H9 (cell line): ENCODE data around the gene POLA1. TPM values are rescaled to one million over a fixed set of nuclear protein-coding genes. Genes with fewer than 3 reads are reported as not detected.

Source experiments
- DNase-seq: peaks from one replicate; pipeline ENCODE4 v3.0.0-alpha.2; 2017
- H2AFZ ChIP-seq: one replicate; pipeline ENCODE4 v1.6.1; 2013; ENCODE audit warnings: mild to moderate bottlenecking, low read length, control low read depth, moderate library complexity
- H2AK5ac ChIP-seq: 2 replicates; pipeline ENCODE4 v1.6.1; 2013; ENCODE audit warnings: low read length, control low read depth, mixed read lengths; ENCODE audit not compliant: insufficient read length
- H2BK120ac ChIP-seq: one replicate; pipeline ENCODE4 v1.6.1; 2013; ENCODE audit warnings: low read depth, mild to moderate bottlenecking, low read length, control low read depth, inconsistent platforms; ENCODE audit not compliant: poor library complexity, severe bottlenecking
- H2BK12ac ChIP-seq: 2 replicates; pipeline ENCODE4 v1.6.1; 2013; ENCODE audit warnings: low read length, control low read depth, mixed read lengths, low read depth; ENCODE audit not compliant: insufficient read length
- H2BK15ac ChIP-seq: 2 replicates; pipeline ENCODE4 v1.6.1; 2013; ENCODE audit warnings: low read depth, low read length, control low read depth
- H2BK20ac ChIP-seq: one replicate; pipeline ENCODE4 v1.6.1; 2013; ENCODE audit warnings: low read depth, mild to moderate bottlenecking, low read length, control low read depth, inconsistent platforms; ENCODE audit not compliant: poor library complexity, severe bottlenecking
- H2BK5ac ChIP-seq: 2 replicates; pipeline ENCODE4 v1.6.1; 2013; ENCODE audit warnings: low read length, control low read depth, mixed read lengths; ENCODE audit not compliant: insufficient read length
- H3K14ac ChIP-seq: 2 replicates; pipeline ENCODE4 v1.6.1; 2013; ENCODE audit warnings: low read length, control low read depth; ENCODE audit not compliant: insufficient read depth
- H3K18ac ChIP-seq: 2 replicates; pipeline ENCODE4 v1.6.1; 2013; ENCODE audit warnings: low read depth, mild to moderate bottlenecking, mixed read lengths, low read length, control low read depth; ENCODE audit not compliant: insufficient read length
- H3K23ac ChIP-seq: 2 replicates; pipeline ENCODE4 v1.6.1; 2013; ENCODE audit warnings: low read length, control low read depth, mixed read lengths, low read depth; ENCODE audit not compliant: insufficient read length
- H3K23me2 ChIP-seq: 2 replicates; pipeline ENCODE4 v1.6.1; 2013; ENCODE audit warnings: low read depth, mild to moderate bottlenecking, mixed read lengths, low read length, control low read depth; ENCODE audit not compliant: insufficient read length, poor library complexity, severe bottlenecking
- H3K27ac ChIP-seq: 2 replicates; pipeline ENCODE4 v1.5.1; 2013; ENCODE audit warnings: low read length, control low read depth, mixed read lengths, low read depth; ENCODE audit not compliant: insufficient read length
- H3K27me3 ChIP-seq: 2 replicates; pipeline ENCODE4 v1.6.1; 2013; ENCODE audit warnings: low read length, control low read depth, inconsistent platforms; ENCODE audit not compliant: insufficient read depth
- H3K4ac ChIP-seq: 2 replicates; pipeline ENCODE4 v1.6.1; 2013; ENCODE audit warnings: low read depth, mild to moderate bottlenecking, control low read depth, inconsistent platforms, low read length, moderate library complexity
- H3K4me1 ChIP-seq: 2 replicates; pipeline ENCODE4 v1.6.1; 2013; ENCODE audit warnings: low read length, control low read depth, inconsistent platforms; ENCODE audit not compliant: insufficient read depth
- H3K4me2 ChIP-seq: 2 replicates; pipeline ENCODE4 v1.6.1; 2013; ENCODE audit warnings: low read length, control low read depth, mixed read lengths; ENCODE audit not compliant: insufficient read length, insufficient read depth
- H3K56ac ChIP-seq: 2 replicates; pipeline ENCODE4 v1.6.1; 2013; ENCODE audit warnings: low read depth, mild to moderate bottlenecking, mixed read lengths, low read length, control low read depth; ENCODE audit not compliant: insufficient read length
- H3K79me1 ChIP-seq: 2 replicates; pipeline ENCODE4 v1.6.1; 2013; ENCODE audit warnings: low read depth, mild to moderate bottlenecking, moderate library complexity, low read length, control low read depth, inconsistent platforms; ENCODE audit not compliant: insufficient read depth, poor library complexity, severe bottlenecking
- H3K79me2 ChIP-seq: 2 replicates; pipeline ENCODE4 v1.6.1; 2013; ENCODE audit warnings: low read length, control low read depth, inconsistent platforms; ENCODE audit not compliant: insufficient read depth
- H3K9ac ChIP-seq: 2 replicates; pipeline ENCODE4 v1.6.1; 2013; ENCODE audit warnings: low read length, control low read depth, mixed read lengths; ENCODE audit not compliant: insufficient read length; ENCODE audit errors: extremely low read depth
- H3K9me3 ChIP-seq: one replicate; pipeline ENCODE4 v1.6.1; 2013; ENCODE audit warnings: low read depth, low read length, inconsistent platforms; ENCODE audit not compliant: control insufficient read depth
- H3T11ph ChIP-seq: one replicate; pipeline ENCODE4 v1.6.1; 2013; ENCODE audit warnings: mild to moderate bottlenecking, low read length, control low read depth, inconsistent platforms
- H4K20me1 ChIP-seq: one replicate; pipeline ENCODE4 v1.6.1; 2013; ENCODE audit not compliant: control insufficient read depth, insufficient read length, insufficient read depth
- H4K5ac ChIP-seq: 2 replicates; pipeline ENCODE4 v1.6.1; 2013; ENCODE audit warnings: low read depth, mild to moderate bottlenecking, mixed read lengths, low read length, control low read depth; ENCODE audit not compliant: insufficient read length
- H4K8ac ChIP-seq: replicated peaks from 2 replicates; pipeline ENCODE4 v1.6.1; 2013; ENCODE audit warnings: low read length, control low read depth, mixed read lengths, low read depth; ENCODE audit not compliant: insufficient read length
- H4K91ac ChIP-seq: 2 replicates; pipeline ENCODE4 v1.6.1; 2013; ENCODE audit warnings: low read depth, mild to moderate bottlenecking, moderate library complexity, mixed read lengths, low read length, control low read depth; ENCODE audit not compliant: insufficient read length
- H3K27ac Mint-ChIP-seq, 3 experiments: 2 replicates in 2 of 3; 3 replicates in 1 of 3; pipeline ENCODE4 v1.8.0; 2020 to 2021; ENCODE audit warnings: mixed read lengths in 3 of 3, mild to moderate bottlenecking in 1 of 3, moderate library complexity in 1 of 3
- H3K27me3 Mint-ChIP-seq: 2 replicates; pipeline ENCODE4 v1.8.0; 2021; ENCODE audit warnings: low read depth, mild to moderate bottlenecking, moderate library complexity, mixed read lengths
- H3K36me3 Mint-ChIP-seq, 3 experiments: 2 replicates in 2 of 3; 3 replicates in 1 of 3; pipeline ENCODE4 v1.8.0; 2020 to 2021; ENCODE audit warnings: low read depth in 3 of 3, mixed read lengths in 3 of 3; ENCODE audit not compliant: insufficient read depth in 1 of 3
- H3K4me1 Mint-ChIP-seq, 2 experiments: 2 replicates each; pipeline ENCODE4 v1.8.0; 2020; ENCODE audit warnings: mixed read lengths in 2 of 2
- H3K4me3 Mint-ChIP-seq, 2 experiments: 2 replicates in 1 of 2; 3 replicates in 1 of 2; pipeline ENCODE4 v1.8.0; 2020 to 2021; ENCODE audit warnings: mild to moderate bottlenecking in 2 of 2, mixed read lengths in 2 of 2, moderate library complexity in 1 of 2
- H3K9me3 Mint-ChIP-seq, 2 experiments: 2 replicates in 1 of 2; 3 replicates in 1 of 2; pipeline ENCODE4 v1.8.0; 2020; ENCODE audit warnings: mild to moderate bottlenecking in 2 of 2, mixed read lengths in 2 of 2, moderate library complexity in 1 of 2
- CTCF ChIP-seq: fragments of 200-600 bp; sonication (generic); conservative IDR thresholded peaks from 3 replicates; pipeline ENCODE4 v1.8.0; 2021; ENCODE audit warnings: antibody characterized with exemption, mild to moderate bottlenecking
- WGBS: extraction: QIAGEN DNeasy Blood & Tissue Kit; methylation state at CpG from one replicate; pipeline ENCODE4 v1.1.7; 2013; ENCODE audit warnings: missing lambda C conversion rate, low lambda C conversion rate, mixed read lengths; ENCODE audit not compliant: insufficient read length; ENCODE audit errors: extremely low coverage; 5-methylcytosine and 5-hydroxymethylcytosine counted together
- total RNA-seq: library from RNA; stranded (reverse); gene quantifications from 2 replicates; pipeline ENCODE4 v1.2.1, GENCODE V29; 2021

POLA1 gene
- total RNA-seq, 1 experiment from 2014 or later, result 60.2 TPM

GRCh38 chrX:24963823-24964222 is 270.1 kb downstream of the POLA1 start:
- DNase-seq, result no peak
- no peak overlapping the region for H3K27ac ChIP-seq
- Mint-ChIP-seq H3K36me3 (peaks cover 0 to 2% (median 0%) of the 10 kb centered on the region in 3 experiments; a peak in 1 of 7 replicates), H3K9me3 (no peaks in the 10 kb centered on the region), H3K27ac (0 out of 7 replicates have a peak overlapping the region, but pooled peaks of 1 of the 3 experiments have one; percentile 49), H3K27me3 (no peaks in the 10 kb centered on the region), H3K4me1 (peaks cover 19 to 24% of the 10 kb centered on the region in 2 experiments), H3K4me3 (no peak overlapping the region)
- H4K20me1 ChIP-seq, result no peaks in the 10 kb centered on the region
- H3K9ac ChIP-seq, result no peak overlapping the region
- H2BK120ac ChIP-seq, result no peak overlapping the region
- no peak overlapping the region for H3K23ac ChIP-seq
- H3T11ph ChIP-seq, result no peak overlapping the region
- WGBS, result no CpG with 5 or more reads among the region's 2 CpGs
- H3K27me3 ChIP-seq, result no peaks in the 10 kb centered on the region
- no peaks in the 10 kb centered on the region for H3K79me2 ChIP-seq
- H3K79me1 ChIP-seq, result no peaks in the 10 kb centered on the region
- H4K91ac ChIP-seq, result no peak overlapping the region
- no peak overlapping the region for H3K56ac ChIP-seq
- no peak overlapping the region for H3K18ac ChIP-seq
- no peak overlapping the region for H2BK12ac ChIP-seq
- H3K9me3 ChIP-seq, result no peaks in the 10 kb centered on the region
- H4K8ac ChIP-seq, result no peak overlapping the region
- no peak overlapping the region for H3K4ac ChIP-seq
- TF ChIP-seq CTCF, result no peak
- no peaks in the 10 kb centered on the region; the same call in 1 of the 2 replicates for H3K4me1 ChIP-seq
- no peaks in the 10 kb centered on the region for H3K23me2 ChIP-seq
- no peak overlapping the region for H4K5ac ChIP-seq
- no peak overlapping the region for H2BK15ac ChIP-seq
- no peak overlapping the region for H2BK20ac ChIP-seq
- H2BK5ac ChIP-seq, result no peak overlapping the region
- H3K14ac ChIP-seq, result no peak overlapping the region
- no peak overlapping the region for H3K4me2 ChIP-seq
- H2AFZ ChIP-seq, result no peak overlapping the region
- no peak overlapping the region for H2AK5ac ChIP-seq
